ENCODE data around the gene NACC2. TPM values are rescaled to one million over a fixed set of nuclear protein-coding genes. Genes with fewer than 3 reads are reported as not detected.
A peak's percentile ranks its signal among the peaks of the same experiment; 100 is the strongest.

Gene NACC2
- polyA plus RNA-seq, 4 donors: 4.9 to 10.1 (median 8.0) TPM

GRCh38 chr9:136140046-136140445, 45.0 kb upstream of the NACC2 start:
- Histone ChIP-seq H3K27me3 (ENCODE audit: control insufficient read depth in 3 of 3, insufficient read depth in 3 of 3, low read length in 3 of 3) (peaks cover 0 to 19% (median 8%) of the 10 kb centered on the region in 3 donors), H3K9me3 (ENCODE audit: control insufficient read depth in 2 of 2, insufficient read depth in 1 of 2, low read depth in 1 of 2, low read length in 1 of 2) (no peaks in the 10 kb centered on the region), H3K27ac (ENCODE audit: low read depth in 1 of 3, low read length in 2 of 3) (no peak overlapping the region), H3K4me3 (ENCODE audit: low read depth in 1 of 3, low read length in 3 of 3) (no peak overlapping the region), H3K36me3 (ENCODE audit: control insufficient read depth in 3 of 3, insufficient read depth in 2 of 3, low read depth in 1 of 3, low read length in 3 of 3) (no peaks in the 10 kb centered on the region), H3K4me1 (ENCODE audit: control insufficient read depth in 3 of 3, insufficient read depth in 2 of 3, low read depth in 1 of 3, low read length in 2 of 3) (no peaks in the 10 kb centered on the region)
- WGBS, 3 donors: 82 to 91% (median 84%) methylated on average over 5 of the region's 5 CpGs
- no peak for DNase-seq
- FAIRE-seq: no peak

- peak; percentile 18 to 55 for DNase-seq
- Histone ChIP-seq H3K27me3 (ENCODE audit: control insufficient read depth in 3 of 3, insufficient read depth in 3 of 3, low read length in 3 of 3) (peaks cover 0 to 29% (median 16%) of the 10 kb centered on the region in 3 donors), H3K4me1 (ENCODE audit: control insufficient read depth in 3 of 3, insufficient read depth in 2 of 3, low read depth in 1 of 3, low read length in 2 of 3) (no peaks in the 10 kb centered on the region), H3K9me3 (ENCODE audit: control insufficient read depth in 2 of 2, insufficient read depth in 1 of 2, low read depth in 1 of 2, low read length in 1 of 2) (peaks cover 0 to 2% of the 10 kb centered on the region in 2 donors), H3K4me3 (ENCODE audit: low read depth in 1 of 3, low read length in 3 of 3) (no peak overlapping the region), H3K36me3 (ENCODE audit: control insufficient read depth in 3 of 3, insufficient read depth in 2 of 3, low read depth in 1 of 3, low read length in 3 of 3) (no peaks in the 10 kb centered on the region), H3K27ac (ENCODE audit: low read depth in 1 of 3, low read length in 2 of 3) (no peak overlapping the region)
- 10 to 16% (median 13%) methylated on average over 9 of the region's 9 CpGs for WGBS, 3 donors
- no peak for FAIRE-seq
These were observed 43.5 kb upstream of the NACC2 start for GRCh38 chr9:136138566-136138965.

GRCh38 chr9:136137321-136138265, 42.5 kb upstream of the NACC2 start:
- H3K27me3 ChIP-seq (ENCODE audit: control insufficient read depth in 3 of 3, insufficient read depth in 3 of 3, low read length in 3 of 3): peaks cover 0 to 36% (median 16%) of the 10 kb centered on the region in 3 donors
- WGBS, 3 donors: 63 to 73% (median 63%) methylated on average over 27 of the region's 27 CpGs
- no peak for FAIRE-seq
- H3K27ac ChIP-seq (ENCODE audit: low read depth in 1 of 3, low read length in 2 of 3): no peak overlapping the region
- DNase-seq: no peak
- peaks cover 0 to 3% of the 10 kb centered on the region in 2 donors for H3K9me3 ChIP-seq (ENCODE audit: control insufficient read depth in 2 of 2, insufficient read depth in 1 of 2, low read depth in 1 of 2, low read length in 1 of 2)
- H3K4me1 ChIP-seq (ENCODE audit: control insufficient read depth in 3 of 3, insufficient read depth in 2 of 3, low read depth in 1 of 3, low read length in 2 of 3): no peaks in the 10 kb centered on the region
- H3K4me3 ChIP-seq (ENCODE audit: low read depth in 1 of 3, low read length in 3 of 3): no peak overlapping the region
- no peaks in the 10 kb centered on the region for H3K36me3 ChIP-seq (ENCODE audit: control insufficient read depth in 3 of 3, insufficient read depth in 2 of 3, low read depth in 1 of 3, low read length in 3 of 3)

- FAIRE-seq: no peak
- H3K27ac ChIP-seq (ENCODE audit: low read depth in 1 of 3, low read length in 2 of 3): no peak overlapping the region
- WGBS, 3 donors: 78 to 84% (median 82%) methylated on average over 31 to 33 of the region's 33 CpGs
These were observed 41.2 kb upstream of the NACC2 start for GRCh38 chr9:136136127-136136925.

GRCh38 chr9:136135326-136136126, 40.4 kb upstream of the NACC2 start:
- no peak for DNase-seq

More at GRCh38 chr9:136136127-136136925, 41.2 kb upstream of the NACC2 start:
- no peak overlapping the region for H3K4me3 ChIP-seq (ENCODE audit: low read depth in 1 of 3, low read length in 3 of 3)
- H3K36me3 ChIP-seq (ENCODE audit: control insufficient read depth in 3 of 3, insufficient read depth in 2 of 3, low read depth in 1 of 3, low read length in 3 of 3): no peaks in the 10 kb centered on the region
- no peak for DNase-seq
- no peaks in the 10 kb centered on the region for H3K4me1 ChIP-seq (ENCODE audit: control insufficient read depth in 3 of 3, insufficient read depth in 2 of 3, low read depth in 1 of 3, low read length in 2 of 3)
- H3K27me3 ChIP-seq (ENCODE audit: control insufficient read depth in 3 of 3, insufficient read depth in 3 of 3, low read length in 3 of 3): peaks cover 0 to 44% (median 18%) of the 10 kb centered on the region in 3 donors
- H3K9me3 ChIP-seq (ENCODE audit: control insufficient read depth in 2 of 2, insufficient read depth in 1 of 2, low read depth in 1 of 2, low read length in 1 of 2): peaks cover 0 to 3% of the 10 kb centered on the region in 2 donors

GRCh38 chr9:136133959-136134484, 38.9 kb upstream of the NACC2 start:
- Histone ChIP-seq H3K9me3 (ENCODE audit: control insufficient read depth in 2 of 2, insufficient read depth in 1 of 2, low read depth in 1 of 2, low read length in 1 of 2) (peaks cover 0 to 3% of the 10 kb centered on the region in 2 donors), H3K27me3 (ENCODE audit: control insufficient read depth in 3 of 3, insufficient read depth in 3 of 3, low read length in 3 of 3) (peaks cover 0 to 56% (median 18%) of the 10 kb centered on the region in 3 donors), H3K4me1 (ENCODE audit: control insufficient read depth in 3 of 3, insufficient read depth in 2 of 3, low read depth in 1 of 3, low read length in 2 of 3) (peaks cover 0 to 8% (median 0%) of the 10 kb centered on the region in 3 donors), H3K36me3 (ENCODE audit: control insufficient read depth in 3 of 3, insufficient read depth in 2 of 3, low read depth in 1 of 3, low read length in 3 of 3) (no peaks in the 10 kb centered on the region), H3K27ac (ENCODE audit: low read depth in 1 of 3, low read length in 2 of 3) (no peak overlapping the region), H3K4me3 (ENCODE audit: low read depth in 1 of 3, low read length in 3 of 3) (no peak overlapping the region)
- DNase-seq (no peak), FAIRE-seq (no peak)
- WGBS, 3 donors: 25 to 33% (median 27%) methylated on average over 15 to 18 of the region's 18 CpGs

More at GRCh38 chr9:136135326-136136126, 40.4 kb upstream of the NACC2 start:
- Histone ChIP-seq H3K27me3 (ENCODE audit: control insufficient read depth in 3 of 3, insufficient read depth in 3 of 3, low read length in 3 of 3) (peaks cover 0 to 46% (median 18%) of the 10 kb centered on the region in 3 donors), H3K4me1 (ENCODE audit: control insufficient read depth in 3 of 3, insufficient read depth in 2 of 3, low read depth in 1 of 3, low read length in 2 of 3) (peaks cover 0 to 6% (median 0%) of the 10 kb centered on the region in 3 donors), H3K27ac (ENCODE audit: low read depth in 1 of 3, low read length in 2 of 3) (no peak overlapping the region), H3K9me3 (ENCODE audit: control insufficient read depth in 2 of 2, insufficient read depth in 1 of 2, low read depth in 1 of 2, low read length in 1 of 2) (peaks cover 0 to 3% of the 10 kb centered on the region in 2 donors), H3K36me3 (ENCODE audit: control insufficient read depth in 3 of 3, insufficient read depth in 2 of 3, low read depth in 1 of 3, low read length in 3 of 3) (no peaks in the 10 kb centered on the region), H3K4me3 (ENCODE audit: low read depth in 1 of 3, low read length in 3 of 3) (no peak overlapping the region)
- 48 to 63% (median 58%) methylated on average over 17 to 18 of the region's 18 CpGs for WGBS, 3 donors
- FAIRE-seq: no peak

- peak overlapping the region in 1 of 3 donors; percentile 27 for H3K4me3 ChIP-seq (ENCODE audit: low read depth in 1 of 3, low read length in 3 of 3)
- WGBS, 3 donors: 2 to 8% (median 2%) methylated on average over 53 to 68 of the region's 69 CpGs
- peaks cover 0 to 56% (median 18%) of the 10 kb centered on the region in 3 donors for H3K27me3 ChIP-seq (ENCODE audit: control insufficient read depth in 3 of 3, insufficient read depth in 3 of 3, low read length in 3 of 3)
These were observed 38.3 kb upstream of the NACC2 start for GRCh38 chr9:136133191-136133958.

More at GRCh38 chr9:136133191-136133958, 38.3 kb upstream of the NACC2 start:
- no peak for FAIRE-seq
- DNase-seq: peak in 1 of 2 donors; percentile 53
- peaks cover 0 to 3% of the 10 kb centered on the region in 2 donors for H3K9me3 ChIP-seq (ENCODE audit: control insufficient read depth in 2 of 2, insufficient read depth in 1 of 2, low read depth in 1 of 2, low read length in 1 of 2)
- H3K4me1 ChIP-seq (ENCODE audit: control insufficient read depth in 3 of 3, insufficient read depth in 2 of 3, low read depth in 1 of 3, low read length in 2 of 3): peaks cover 0 to 8% (median 0%) of the 10 kb centered on the region in 3 donors
- no peak overlapping the region for H3K27ac ChIP-seq (ENCODE audit: low read depth in 1 of 3, low read length in 2 of 3)
- H3K36me3 ChIP-seq (ENCODE audit: control insufficient read depth in 3 of 3, insufficient read depth in 2 of 3, low read depth in 1 of 3, low read length in 3 of 3): no peaks in the 10 kb centered on the region
